ENCODE results near the gene STPG4.
"Not testable (repeated sequence)": the region's sequence is repeated elsewhere in the genome, so short reads cannot be mapped to it uniquely, and the experiment has no call there.

STPG4 gene

GRCh38 chr2:47124740-47125139 is 30.4 kb downstream of the STPG4 start:
- DNase-seq = not testable (repeated sequence)

DNA sequence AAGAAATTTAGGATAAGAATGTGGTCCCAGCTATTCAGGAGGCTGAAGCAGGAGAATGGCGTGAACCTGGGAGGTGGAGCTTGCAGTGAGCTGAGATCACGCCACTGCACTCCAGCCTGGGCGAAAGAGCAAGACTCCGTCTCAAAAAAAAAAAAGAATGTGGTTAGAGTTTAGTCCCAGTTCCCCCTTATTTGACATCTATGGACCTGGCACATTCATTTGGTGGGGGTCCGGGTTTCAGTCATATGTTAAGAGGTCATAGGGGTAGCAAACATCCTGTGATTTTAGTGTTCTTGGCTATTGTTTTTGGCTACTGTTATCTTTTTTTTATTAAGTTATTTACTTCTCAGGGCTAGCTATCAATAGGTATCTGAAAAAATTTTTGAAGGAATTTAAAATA is 34.7 kb downstream of the STPG4 start:
- DNase-seq = not testable (repeated sequence)

- DNase-seq = no peak
Observed at GRCh38 chr2:47119001-47119400, 36.1 kb downstream of the STPG4 start.

- no peak for DNase-seq
Observed at GRCh38 chr2:47118581-47118980, 36.5 kb downstream of the STPG4 start.

DNA sequence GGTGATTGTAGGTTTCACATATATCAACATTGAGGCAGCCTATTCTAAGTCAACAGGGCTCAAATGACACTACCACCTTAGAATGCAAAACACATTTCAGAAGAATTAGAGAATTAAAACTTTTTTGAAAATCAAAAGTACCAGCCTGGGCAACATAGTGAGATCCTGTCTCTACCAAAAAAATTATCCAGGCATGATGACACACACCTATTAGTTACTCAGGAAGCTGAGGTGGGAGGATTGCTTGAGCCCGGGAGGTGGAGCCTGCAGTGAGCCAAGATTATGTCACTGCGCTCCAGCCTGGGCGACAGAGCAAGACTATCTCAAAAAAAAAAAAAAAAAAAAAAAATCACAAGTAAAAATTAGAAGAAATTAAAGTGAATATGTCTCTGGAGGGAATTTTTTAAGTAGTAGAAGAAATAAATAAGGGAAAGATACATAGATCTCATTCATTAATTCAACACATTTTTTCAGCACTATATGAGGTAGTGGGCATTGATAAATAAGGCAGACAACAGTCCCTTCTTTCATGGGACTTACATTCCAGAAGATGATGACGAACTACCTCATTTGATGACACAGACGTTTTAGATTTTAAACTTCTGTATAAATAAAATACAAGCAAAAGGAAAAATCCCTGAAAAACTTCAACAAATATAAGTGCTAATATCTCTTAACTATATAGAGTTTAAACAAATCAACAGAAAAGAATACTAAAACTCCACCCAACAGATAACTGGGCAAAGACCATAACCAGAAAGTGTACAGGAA is 42.3 kb downstream of the STPG4 start:
- no peak for DNase-seq

- no peak for DNase-seq
Observed at GRCh38 chr2:47109680-47110079, 45.4 kb downstream of the STPG4 start.

DNA sequence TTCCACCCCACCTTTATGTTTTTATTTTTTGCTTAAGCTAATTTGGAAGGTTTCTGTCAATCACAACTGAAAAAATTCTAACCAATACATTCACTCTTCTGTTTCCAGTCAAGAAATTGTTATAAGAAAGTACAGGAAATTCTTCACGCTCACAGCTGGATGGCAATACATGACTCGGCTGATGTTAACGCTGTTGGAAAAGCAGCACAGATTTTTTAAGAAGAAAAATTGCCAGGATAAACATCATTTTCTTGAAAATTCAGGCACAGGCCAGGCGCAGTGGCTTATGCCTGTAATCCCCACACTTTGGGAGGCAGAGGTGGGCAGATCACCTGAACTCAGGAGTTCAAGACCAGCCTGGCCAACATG is 46.1 kb downstream of the STPG4 start:
- no peak for DNase-seq

- not testable (repeated sequence) for DNase-seq
Observed at GRCh38 chr2:47108267-47109006, 46.7 kb downstream of the STPG4 start.

DNA sequence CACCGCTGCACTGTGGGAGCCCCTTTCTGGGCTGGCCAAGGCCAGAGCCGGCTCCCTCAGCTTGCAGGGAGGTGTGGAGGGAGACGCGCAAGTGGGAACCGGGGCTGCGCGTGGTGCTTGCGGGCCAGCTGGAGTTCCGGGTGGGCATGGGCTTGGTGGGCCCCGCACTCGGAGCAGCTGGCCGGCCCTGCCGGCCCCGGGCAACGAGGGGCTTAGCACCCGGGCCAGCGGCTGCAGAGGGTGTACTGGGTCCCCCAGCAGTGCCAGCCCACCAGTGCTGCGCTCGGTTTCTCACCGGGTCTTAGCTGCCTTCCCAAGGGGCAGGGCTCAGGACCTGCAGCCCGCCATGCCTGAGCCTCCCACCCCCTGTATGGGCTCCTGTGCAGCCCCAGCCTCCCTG is 47.9 kb downstream of the STPG4 start:
- DNase-seq = not testable (repeated sequence)

GRCh38 chr2:47106231-47106630 is 48.9 kb downstream of the STPG4 start:
- not testable (repeated sequence) for DNase-seq

- DNase-seq = not testable (repeated sequence)
Observed at GRCh38 chr2:47099712-47100111, 55.4 kb downstream of the STPG4 start.

DNA sequence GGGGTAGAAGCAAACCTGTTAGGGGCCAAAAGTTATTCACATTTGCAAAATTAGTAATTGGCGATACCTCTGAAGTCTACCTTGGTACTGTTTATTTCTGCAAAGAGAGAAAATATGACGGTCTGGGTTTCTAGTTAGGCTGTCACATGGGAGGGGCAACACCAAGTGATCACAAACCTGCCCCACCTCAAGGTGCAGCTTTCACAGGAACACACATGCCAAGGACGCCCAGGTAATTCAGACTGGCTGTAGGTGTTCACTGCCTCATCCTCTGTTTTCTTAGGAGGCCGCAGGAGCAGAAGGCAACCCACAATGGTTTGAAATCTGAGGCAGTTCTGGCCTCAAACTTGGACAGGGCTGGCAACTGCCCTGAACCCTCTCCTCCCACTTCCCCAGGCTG is 56.2 kb downstream of the STPG4 start:
- DNase-seq = no peak

DNA sequence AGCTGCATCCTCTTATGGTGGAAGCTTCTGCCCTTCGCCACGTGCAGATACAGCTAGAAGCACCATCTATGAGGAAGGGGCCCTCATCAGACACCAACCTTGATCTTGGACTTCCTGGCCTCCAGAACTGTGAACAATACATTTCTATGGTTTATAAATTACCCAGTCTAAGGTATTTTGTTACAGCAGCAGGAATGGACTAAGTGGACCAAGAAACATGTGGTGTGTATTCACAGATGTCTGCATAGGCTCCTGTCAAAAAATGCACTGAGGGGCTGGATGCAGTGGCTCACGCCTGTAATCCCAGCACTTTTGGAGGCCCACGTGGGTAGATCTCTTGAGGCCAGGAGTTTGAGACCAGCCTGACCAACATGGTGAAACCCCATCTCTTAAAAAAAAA is 57.5 kb downstream of the STPG4 start:
- DNase-seq = no peak

- DNase-seq = no peak
Observed at GRCh38 chr2:47096451-47096850, 58.7 kb downstream of the STPG4 start.

GRCh38 chr2:47095349-47096020 is 59.6 kb downstream of the STPG4 start:
- no peak for DNase-seq

DNA sequence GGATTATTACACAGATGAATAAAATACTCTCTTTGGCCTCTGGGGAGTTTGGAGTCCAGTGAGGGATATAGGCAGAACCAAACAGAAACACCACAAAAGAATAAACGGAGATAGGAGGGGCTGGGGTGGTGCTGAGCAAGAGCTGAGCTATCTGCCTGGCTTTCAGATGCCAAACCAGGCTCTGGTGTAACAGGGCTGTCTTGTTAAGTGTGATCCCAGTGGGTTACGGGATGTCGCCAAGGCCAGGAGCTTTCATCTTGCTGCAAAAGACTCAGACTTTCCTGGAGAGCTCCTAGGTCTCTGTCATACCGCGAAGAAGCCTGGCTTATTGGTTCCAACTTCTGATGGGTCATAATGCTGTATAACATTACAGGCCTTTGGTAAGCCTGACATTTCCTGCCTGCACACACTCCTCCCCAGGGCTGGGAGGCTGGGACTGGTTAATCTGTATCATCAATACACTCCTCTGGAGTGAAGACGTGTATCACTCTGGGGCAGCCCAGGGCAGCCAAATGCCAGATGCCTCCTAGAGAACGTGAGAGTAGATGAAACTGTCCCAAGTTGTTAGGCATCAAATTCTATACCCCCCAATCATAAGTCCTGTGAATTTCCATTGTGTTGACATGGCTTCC is 60.5 kb downstream of the STPG4 start:
- no peak for DNase-seq

DNA sequence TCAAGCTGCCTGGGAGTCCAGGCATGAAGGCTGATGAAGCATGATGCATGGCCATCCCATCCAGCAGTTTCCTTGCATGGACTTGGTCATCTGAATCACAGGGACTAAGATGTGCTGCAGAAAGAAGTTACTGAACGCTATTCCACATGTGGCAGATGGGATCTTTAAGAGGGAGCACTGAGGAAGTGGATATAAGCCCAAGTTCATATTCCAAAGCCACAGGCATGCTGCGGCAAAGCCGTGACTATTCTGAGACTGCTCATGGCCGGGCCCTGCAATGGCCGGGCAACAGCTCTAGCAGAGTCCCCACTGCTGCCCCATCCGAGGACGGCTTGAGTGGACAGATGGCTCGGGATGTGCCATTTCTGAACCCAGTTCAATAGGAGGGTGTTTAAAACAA is 61.5 kb downstream of the STPG4 start:
- no peak for DNase-seq

DNA sequence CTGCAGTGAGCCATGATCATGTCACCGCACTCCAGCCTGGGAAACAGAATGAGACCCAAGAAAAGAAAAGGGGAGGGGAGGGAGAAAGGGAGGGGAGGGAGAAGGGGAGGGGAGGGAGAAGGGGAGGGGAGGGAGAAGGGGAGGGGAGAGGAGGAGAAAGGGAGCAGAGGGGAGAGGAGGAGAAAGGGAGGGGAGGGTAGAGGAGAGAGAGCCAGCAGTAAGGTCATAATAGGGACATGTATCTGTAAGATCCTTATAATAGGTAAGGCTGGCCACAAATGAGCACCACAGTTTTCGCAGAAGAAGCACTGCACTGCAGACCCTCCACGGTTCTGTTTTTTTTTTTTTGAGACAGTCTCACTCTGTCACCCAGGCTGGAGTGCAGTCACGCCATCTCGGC is 62.6 kb downstream of the STPG4 start:
- no peak for DNase-seq

GRCh38 chr2:47091118-47091517 is 64.0 kb downstream of the STPG4 start:
- DNase-seq = no peak

- DNase-seq = no peak
Observed at GRCh38 chr2:47089083-47089464, 66.0 kb downstream of the STPG4 start.

- DNase-seq = no peak
Observed at GRCh38 chr2:47088371-47089082, 66.6 kb downstream of the STPG4 start.

DNA sequence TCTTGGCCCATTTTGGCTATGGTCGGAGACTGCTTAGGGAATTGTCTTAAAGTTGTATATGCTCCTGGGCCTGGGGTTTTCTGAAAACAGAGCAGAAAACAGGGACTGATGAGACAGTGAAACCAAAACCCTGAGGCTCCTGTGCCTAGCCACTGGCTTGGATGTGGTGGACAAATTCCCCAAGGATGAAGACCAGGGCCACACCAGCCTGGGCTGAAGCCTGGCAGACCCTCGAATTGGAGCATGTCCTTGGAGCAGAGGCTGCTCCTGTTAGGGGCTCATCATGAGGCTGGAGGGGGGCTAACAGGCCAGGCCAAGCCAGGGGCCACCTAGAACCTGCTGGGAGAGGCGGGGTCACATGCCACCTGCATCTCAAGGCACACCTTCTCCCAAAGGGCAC is 68.1 kb downstream of the STPG4 start:
- no peak for DNase-seq

- no peak for DNase-seq
Observed at GRCh38 chr2:47086571-47086970, 68.5 kb downstream of the STPG4 start.

All from NCI-H82 (cell line).